EL (cell line): ENCODE measurements around the gene CALHM5.

Experiments
- DNase-seq: peaks from one replicate; pipeline ENCODE4 v3.0.0-alpha.2; 2016

CALHM5 gene

DNA sequence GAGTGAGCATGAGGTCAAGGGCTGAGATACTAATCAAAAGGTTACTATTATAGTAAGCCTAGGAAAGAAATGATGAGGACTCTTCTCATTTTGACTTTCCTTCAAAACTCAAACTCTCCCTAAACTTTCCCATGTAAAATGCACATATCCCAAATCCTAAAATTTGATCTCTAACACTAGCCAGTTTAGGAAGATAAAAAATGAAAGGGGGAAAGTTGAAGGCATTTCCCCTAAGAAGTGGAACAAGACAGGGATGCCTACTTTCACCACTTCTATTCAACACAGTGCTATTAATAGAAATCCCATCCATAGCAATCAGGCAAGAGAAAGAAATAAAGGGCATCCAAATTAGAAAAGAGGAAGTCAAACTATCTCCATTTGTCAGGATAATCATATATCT, 2.9 kb upstream of the CALHM5 start:
- DNase-seq = no peak

DNA sequence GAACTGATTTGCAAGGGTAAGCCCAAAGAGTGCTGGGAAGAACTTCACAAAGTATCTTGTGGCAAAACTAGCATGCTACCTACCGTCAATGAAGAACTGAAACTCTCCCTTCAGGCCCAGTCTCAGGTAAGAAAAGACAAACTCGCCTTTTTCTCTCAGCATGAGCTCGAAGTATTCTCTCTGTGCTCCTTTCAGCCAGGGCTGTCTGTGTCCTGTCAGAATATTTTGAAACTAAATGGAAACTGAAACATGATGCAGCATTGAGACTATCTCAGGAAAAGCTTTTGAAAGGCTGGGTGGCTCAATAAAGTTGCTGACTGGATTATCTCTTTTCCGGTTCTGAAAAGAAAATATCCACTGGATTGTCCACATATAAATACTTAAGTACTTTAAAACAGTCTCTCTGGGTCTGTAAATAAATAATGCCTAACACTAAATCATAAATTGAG, 696 bp downstream of the CALHM5 start:
- no peak for DNase-seq

GRCh38 chr6:116512734-116513133, 1.3 kb downstream of the CALHM5 start:
- no peak for DNase-seq

- DNase-seq = no peak
These were observed 1.9 kb downstream of the CALHM5 start for GRCh38 chr6:116513224-116513875.

DNA sequence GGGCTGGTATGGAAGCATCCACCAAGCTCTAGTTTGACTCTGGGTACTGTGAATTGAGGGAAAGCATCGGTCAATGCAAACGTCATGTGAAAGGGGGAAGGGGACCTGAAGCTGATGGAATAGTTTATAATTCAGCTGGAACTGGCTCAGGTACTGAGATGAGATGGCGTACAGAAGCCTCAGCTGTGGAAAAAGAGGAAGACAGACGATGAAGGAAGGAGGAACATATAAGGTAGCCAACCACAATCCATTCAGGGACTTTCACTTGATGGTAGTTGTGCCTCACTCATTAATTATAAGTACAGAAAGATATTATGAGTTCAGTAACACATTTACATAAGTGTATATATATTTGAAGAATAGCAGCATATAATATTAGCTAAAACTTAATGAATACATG, 2.7 kb downstream of the CALHM5 start:
- no peak for DNase-seq

DNA sequence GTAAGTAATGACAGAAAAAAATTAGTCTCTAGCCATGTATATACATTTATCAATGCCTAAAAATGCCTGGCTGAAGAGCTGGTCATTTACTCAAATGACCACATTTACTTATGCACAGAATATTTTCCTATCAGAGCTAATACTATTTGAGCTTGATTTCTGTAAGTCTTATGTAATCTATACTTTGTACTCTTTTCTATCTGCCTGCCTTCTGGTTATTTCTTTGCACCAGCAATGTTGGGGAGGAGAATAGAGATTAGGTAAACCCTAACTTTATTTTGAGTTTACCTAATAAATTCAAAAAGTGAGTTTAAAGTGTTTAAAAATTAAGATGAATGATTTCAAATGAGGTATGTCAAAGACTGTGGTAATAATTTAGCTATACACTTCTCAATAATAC, 3.7 kb downstream of the CALHM5 start:
- no peak for DNase-seq

DNA sequence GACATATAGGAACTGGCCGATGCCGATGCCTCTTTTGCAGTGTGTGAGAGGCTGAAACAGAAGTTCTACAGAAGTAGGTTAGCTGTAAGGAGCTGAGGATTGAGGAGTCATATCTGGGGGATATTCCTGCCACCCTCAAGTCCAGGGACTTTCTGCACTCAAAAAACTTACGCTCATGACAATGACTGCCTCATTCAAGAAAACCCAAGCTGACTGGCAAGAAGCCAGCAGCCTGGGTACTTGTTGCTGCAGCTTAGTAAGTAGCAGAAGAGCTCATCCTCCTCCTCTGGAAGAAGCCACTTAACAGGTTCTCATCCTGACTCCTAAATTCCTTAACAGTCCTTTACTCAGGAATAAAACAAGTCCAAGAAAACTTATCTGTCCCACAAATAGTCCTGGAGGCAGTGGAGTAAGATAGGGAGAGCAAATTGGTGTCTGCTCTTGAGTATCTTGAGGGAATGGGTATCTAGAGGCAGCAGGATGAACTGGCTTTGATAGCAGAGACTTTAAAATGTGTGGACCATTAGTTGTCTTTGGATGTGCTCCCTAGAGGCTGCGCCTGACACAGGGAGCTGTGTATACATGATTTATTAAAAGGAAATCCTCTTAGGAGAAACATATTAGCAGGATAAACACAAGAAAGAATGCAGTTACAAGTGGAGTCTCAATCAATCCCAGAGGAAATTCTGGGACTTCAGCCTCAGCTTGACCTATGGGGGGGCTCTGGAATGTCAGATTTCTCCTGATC, 7.4 kb downstream of the CALHM5 start:
- DNase-seq = no peak

DNA sequence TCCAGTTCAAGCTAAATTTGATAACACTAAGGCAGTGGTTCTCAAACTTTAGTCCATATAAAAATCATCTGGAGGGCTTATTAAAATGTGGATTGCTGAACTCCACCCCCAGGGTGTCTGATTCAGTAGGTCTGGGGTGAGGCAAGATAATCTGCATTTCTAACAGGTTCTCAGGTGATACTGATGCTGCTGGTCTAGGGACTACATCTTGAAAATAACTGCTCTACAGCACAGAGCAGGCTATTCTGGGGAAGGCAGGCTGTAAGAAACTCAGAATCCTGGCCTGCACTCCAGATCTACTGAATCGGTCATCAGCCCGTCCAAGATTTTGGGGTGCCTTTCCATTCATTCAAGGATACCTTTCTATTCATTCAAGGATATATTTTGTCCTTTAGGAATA, 11.5 kb downstream of the CALHM5 start:
- DNase-seq = no peak

DNA sequence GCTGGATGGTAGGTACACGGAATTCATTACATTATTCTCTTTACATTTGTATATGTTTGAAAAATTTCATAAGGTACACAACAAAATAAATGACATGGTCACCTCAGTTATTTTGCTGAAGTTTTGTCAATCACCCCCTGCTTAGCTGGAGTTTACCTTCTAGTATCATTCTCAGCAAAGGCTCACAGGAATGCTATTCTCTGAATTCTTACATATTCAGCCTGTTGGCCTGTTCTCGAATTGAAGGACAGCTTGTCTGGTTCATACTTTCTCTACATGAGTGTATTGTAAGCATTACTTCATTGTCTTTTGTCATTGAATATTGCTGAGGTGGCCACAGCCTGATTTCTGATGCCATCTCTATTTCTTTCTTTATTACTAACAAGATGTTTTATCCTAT, 12.8 kb downstream of the CALHM5 start:
- no peak for DNase-seq

DNA sequence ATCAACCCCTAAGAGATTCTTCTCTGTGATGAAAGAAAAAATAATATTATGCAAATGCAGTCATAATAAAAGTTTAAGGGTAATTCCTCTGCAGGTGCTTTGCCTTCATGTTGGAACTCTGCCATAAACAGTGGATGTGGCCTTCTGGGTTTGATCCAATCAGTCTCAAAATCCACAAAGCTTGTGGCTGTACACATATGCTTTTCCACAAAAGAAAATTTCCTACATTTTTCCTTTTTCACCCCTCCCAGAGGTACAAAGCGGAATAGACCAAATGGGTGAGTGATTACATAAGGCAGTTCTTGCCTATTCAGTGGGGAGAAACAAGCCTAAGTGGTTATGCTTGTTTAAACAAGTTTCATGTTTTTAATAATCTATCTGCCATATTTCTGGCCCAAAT, 16.7 kb downstream of the CALHM5 start:
- no peak for DNase-seq

DNA sequence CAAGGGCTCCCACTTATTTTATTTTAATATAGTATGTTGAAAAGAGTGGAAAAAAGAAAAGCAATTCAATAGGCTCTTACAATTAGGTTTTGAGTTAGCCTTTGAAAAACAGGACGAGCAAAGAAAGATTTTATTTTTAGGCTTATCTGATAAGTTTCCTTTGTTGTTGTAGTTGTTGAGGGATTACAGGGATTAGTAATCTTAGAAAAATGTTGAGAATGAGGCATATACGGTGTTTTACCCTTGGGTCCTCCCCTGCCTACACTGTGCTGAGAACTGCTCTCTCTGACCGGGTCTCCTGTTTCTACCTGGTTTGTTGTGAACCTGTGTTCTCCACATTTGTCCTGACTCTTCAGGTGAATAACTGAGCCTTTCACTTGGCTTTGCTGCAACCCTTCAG, 17.3 kb downstream of the CALHM5 start:
- DNase-seq = peak; percentile 59

GRCh38 chr6:116529466-116530290, 18.2 kb downstream of the CALHM5 start:
- DNase-seq = no peak

DNA sequence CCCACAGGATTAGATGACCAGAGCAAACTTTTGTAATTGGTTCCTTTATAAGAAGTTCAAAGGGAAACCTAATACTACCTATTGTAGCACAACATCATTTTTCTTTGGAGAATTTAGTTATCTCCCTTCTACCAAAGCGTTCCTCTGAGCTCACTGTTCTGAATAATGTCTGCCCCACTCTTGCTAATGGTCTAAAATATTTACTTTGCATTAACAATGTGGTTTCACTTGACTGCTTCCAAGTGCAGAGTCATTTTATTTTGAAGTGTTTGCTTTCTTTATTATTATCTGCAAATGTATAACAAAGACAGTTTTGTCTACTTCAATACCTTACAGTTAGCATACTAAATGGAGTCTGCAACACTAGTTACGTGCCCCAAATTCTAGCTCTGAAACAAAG, 19.0 kb downstream of the CALHM5 start:
- DNase-seq = no peak

- peak; percentile 62 for DNase-seq
These were observed 20.5 kb downstream of the CALHM5 start for GRCh38 chr6:116531675-116532570.

- no peak for DNase-seq
These were observed 22.0 kb downstream of the CALHM5 start for GRCh38 chr6:116533233-116533957.

DNA sequence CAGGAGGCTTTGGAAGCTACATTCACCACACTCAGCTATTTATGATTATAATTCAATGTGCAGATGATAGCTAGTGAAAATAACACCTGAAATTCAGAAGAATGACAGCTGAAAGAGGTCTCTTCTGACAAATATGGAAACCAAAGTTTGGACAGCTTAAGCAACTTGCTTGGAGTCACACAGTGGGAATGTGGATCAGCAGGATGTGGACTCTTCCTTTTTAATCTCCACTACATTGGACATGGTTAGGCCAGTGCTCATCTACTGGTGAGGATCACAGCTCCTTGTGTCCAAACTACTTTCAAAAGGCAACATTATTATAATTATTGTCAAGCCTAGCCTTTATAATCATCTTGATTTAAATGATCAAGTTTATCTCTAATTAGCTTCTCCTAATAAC, 23.7 kb downstream of the CALHM5 start:
- DNase-seq = no peak

GRCh38 chr6:116536216-116536621, 24.8 kb downstream of the CALHM5 start:
- peak; percentile 70 for DNase-seq

- DNase-seq = no peak
These were observed 31.0 kb downstream of the CALHM5 start for GRCh38 chr6:116542426-116542825.

DNA sequence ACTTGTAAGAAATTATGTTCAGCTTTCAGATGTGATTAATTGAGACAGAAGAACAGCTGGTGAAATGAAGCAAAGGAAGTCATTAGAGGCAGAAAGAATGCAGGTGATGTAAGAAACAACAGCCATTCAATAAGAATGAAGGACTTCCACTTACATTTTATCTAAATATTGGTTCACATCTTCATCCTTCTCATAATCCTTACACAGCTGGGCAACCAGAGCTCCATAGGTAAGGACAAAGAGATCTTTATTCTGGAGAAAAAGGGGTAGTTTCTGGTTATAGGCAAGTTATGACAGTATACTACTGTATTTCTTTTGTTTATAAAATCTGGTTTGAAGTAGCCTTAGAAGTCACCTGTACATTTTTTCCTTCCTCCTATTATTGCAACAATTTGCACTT, 31.7 kb downstream of the CALHM5 start:
- DNase-seq = no peak

DNA sequence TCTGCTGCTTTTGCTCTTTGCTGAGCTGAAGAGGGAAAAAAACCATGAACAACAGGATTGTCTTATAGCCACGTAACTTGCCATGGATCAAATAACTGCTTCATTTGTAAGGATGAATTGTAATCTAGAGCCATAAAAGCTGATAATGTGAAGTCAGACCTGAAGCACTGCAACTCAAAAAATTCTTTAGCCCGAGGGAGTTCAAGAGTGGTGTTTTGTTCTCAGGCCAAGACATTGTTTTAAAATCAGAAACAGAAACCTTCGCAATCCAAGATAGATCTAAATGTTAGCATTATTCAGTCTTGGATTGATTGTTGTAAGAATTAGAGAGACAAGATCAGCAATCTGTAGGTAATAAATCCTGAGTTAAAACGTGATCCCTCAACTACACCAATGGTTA, 34.2 kb downstream of the CALHM5 start, which contains the start of gene TRAPPC3L:
Gene TRAPPC3L, minus strand, starts transcription at position 34 of the 400 bp plus-strand sequence. CDS start 170 bp downstream, outside the sequence.
- DNase-seq = no peak

GRCh38 chr6:116547358-116547757, 35.9 kb downstream of the CALHM5 start:
- no peak for DNase-seq

DNA sequence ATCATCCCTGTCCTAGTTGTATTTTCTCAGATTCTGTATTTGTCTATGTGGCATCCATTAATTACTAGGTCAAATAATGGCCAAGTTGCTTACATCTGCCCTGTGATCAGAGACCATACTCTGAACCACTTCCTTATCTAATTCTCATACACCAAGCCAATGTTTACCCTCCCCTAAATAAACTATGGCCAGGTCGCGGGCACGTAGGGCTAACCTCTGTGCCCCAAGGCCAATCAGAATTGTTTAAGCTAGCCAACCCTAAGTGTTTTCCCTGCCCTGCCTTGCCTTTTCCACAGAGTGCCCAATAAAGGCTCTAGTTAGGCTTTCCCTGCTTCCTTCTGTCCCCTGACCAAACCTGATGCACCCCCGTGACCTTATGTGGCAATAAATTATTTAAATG, 39.4 kb downstream of the CALHM5 start:
- no peak for DNase-seq
